ENCODE measurements around the gene DDB1.

The DDB1 gene

DNA sequence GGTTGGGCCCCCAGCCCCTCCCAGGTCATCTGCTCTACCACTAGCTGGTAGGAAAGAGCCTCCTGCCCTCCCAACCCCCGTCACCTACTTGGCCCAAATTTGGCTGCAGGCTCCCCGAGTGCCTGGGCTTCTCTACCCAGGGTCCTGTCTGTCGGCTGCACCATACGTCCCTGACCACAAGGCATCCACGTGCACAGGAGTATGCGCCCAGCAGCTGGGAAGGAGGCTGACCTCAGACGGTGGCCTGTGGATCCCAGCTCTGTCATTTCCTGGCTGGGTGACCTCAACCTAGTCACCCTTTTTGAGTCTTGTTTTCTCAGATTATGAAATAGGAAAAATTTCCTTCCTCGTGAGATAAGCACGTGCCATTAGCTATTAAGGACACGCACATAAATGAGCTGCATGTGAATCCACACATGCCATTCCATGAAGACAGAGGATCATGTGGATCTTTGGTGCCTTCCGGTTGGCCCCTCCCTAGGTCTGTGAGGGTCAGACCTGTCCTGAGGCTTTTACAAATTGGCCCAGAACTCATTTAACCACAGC lies 15.1 kb upstream of the DDB1 start:
- FAIRE-seq = no peak
- TF ChIP-seq, protein P1, sequence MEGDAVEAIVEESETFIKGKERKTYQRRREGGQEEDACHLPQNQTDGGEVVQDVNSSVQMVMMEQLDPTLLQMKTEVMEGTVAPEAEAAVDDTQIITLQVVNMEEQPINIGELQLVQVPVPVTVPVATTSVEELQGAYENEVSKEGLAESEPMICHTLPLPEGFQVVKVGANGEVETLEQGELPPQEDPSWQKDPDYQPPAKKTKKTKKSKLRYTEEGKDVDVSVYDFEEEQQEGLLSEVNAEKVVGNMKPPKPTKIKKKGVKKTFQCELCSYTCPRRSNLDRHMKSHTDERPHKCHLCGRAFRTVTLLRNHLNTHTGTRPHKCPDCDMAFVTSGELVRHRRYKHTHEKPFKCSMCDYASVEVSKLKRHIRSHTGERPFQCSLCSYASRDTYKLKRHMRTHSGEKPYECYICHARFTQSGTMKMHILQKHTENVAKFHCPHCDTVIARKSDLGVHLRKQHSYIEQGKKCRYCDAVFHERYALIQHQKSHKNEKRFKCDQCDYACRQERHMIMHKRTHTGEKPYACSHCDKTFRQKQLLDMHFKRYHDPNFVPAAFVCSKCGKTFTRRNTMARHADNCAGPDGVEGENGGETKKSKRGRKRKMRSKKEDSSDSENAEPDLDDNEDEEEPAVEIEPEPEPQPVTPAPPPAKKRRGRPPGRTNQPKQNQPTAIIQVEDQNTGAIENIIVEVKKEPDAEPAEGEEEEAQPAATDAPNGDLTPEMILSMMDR (IDR thresholded peaks at IDR 0.05; ENCODE audit: insufficient read depth, missing control alignments) = no peak
- DNase-seq (ENCODE audit: insufficient read length, low spot score) = no peak

DNA sequence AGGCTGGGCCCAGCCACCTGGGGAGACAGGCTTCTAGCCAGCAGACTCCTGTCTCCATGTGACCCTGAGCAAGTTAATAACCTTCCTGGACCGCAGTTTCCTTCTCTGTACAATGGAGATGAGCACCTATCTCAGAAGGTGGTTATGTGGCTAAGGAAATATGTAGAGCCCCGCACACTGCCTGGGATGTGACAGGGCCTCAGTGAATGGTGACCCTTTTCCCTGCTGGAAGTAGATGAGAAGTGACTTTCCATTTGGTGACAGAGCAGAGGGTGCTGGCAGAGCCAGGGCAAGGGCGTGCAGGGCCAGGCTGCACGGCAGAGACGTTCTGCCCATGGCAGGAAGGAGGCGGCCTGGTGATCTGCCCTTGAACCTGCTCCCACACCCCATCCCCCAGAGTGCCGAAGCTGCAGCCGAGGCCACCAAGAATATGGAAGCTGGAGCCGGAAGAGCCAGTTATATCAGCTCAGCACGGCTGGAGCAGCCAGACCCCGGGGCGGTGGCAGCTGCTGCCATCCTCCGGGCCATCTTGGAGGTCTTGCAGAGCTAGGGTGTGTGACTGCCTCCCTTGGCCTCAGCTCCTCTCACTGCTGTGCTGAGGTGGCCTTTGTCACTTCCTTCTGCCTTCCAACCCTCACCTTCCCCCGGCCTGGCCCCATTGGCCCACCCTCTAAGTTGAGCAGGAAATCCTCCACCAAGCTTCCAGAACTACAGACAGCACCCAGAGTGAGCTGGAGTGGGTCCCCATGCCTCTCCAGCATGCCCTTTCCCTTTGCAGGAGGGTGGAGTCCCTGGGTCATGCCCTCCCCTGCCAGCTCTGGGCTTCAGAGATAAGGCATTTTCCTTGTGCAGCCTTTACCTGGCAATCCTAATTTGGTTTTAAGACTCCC lies 13.3 kb upstream of the DDB1 start:
- FAIRE-seq (no peak), DNase-seq (ENCODE audit: insufficient read length, low spot score) (no peak)
- TF ChIP-seq, protein P1 (IDR thresholded peaks at IDR 0.05; ENCODE audit: insufficient read depth, missing control alignments) = no peak

DNA sequence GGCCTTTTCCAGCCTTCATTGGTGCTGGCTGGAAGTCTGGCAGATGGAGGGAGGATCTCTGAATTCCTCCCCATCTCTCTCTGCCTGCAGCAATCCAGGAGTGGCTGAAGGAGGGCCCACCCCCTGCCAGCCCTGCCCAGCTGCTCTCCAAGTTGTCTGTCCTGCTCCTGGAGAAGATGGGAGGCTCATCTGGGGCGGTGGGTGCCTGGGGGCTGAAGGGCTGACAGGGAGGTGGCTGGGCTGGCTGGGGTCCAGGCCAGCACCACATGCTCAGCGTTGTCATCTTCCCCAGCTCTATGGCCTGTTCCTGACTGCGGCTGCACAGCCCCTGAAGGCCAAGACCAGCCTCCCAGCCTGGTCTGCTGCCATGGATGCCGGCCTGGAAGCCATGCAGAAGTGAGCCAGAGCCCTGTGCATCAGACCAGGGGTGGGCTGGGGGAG lies 12.3 kb upstream of the DDB1 start:
- no peak for DNase-seq (ENCODE audit: insufficient read length, low spot score)
- FAIRE-seq = no peak
- TF ChIP-seq, protein P1 (IDR thresholded peaks at IDR 0.05; ENCODE audit: insufficient read depth, missing control alignments) = no peak

DNA sequence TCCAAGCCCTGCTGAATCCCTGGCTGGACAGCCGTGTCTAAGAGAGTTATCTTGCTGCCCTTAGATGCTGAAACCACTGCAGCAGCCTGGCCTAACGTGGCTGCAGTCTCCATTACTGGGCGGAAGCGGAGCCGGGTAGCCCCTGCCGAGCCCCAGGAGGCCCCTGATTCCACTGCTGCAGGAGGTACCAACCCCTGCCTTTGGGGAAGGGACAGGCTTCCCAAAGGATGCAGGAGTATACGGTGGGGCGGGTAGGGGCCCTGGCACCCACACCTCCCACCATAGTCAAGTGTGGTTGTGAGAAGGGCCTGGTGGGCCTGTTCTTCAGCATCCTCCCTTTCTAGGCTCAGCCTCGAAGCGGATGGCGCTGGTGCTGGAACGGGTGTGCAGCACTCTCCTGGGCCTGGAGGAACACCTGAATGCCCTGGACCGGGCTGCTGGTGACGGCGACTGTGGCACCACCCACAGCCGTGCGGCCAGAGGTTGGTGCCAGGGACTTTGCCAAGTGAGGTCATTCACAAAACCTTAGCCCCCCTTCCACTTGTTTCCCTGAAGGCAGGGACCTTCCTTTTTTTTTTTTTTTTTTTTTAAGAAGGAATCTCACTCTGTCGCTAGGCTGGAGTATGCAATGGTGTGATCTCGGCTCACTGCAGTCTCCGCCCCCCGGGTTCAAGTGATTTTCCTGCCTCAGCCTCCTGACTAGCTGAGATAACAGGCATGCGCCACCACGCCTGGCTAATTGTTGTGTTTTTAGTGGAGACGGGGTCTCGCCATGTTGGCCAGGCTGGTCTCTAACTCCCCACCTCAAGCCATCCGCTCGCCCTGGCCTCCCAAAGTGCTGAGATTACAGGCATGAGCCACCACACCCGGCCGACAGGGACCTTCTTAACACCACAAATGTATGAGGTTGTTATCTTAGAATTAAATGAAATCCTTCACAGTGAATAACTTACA lies 11.2 kb upstream of the DDB1 start:
- FAIRE-seq (no peak), DNase-seq (ENCODE audit: insufficient read length, low spot score) (no peak)
- TF ChIP-seq, protein P1 (IDR thresholded peaks at IDR 0.05; ENCODE audit: insufficient read depth, missing control alignments) = no peak

DNA sequence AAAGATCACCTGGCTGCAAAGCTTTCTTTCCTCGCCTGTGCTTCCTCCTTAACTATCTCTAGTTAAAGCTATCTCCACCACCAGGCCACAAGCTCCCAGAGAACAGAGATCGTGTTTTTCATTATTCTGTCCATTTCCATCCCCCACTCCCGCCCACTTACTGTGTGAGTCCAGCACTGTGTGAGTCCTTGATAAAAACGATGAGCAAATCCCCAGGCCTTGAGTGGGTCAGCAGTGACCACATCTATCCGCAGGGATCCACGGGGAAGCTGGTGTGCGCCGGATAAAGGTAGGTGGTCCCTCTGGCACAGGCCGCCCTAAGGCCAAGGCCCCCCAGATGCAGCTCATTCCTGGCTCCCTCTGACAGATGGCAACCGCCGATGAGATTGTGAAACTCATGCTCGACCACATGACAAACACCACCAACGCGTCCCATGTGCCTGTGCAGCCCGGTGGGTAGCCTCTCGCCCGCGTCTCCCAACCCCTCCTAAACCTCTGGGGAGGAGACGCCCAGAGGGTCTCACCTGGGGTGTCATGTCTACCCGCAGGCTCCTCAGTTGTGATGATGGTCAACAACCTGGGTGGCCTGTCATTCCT lies 9.4 kb upstream of the DDB1 start:
- FAIRE-seq (no peak), DNase-seq (ENCODE audit: insufficient read length, low spot score) (no peak)

DNA sequence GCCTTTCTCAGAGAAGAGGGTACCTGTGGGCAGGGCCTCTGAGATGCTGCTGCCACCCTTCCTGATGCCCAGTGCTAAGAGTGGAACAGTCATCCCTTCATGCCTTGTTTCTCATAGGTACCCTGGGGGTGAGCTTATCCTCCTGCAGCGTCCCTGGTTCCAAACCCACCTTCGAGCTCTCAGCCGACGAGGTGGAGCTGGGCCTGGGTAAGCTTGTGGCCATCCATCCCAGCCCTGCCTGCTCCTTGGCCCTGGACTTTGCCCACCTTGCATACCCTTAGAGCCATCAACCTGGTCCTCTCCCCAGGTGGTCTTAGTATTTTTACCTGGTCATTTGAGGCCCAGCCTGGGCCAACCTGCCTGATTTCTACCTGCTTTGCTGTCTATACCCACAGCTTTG lies 8.8 kb upstream of the DDB1 start:
- FAIRE-seq (no peak), DNase-seq (ENCODE audit: insufficient read length, low spot score) (no peak)
- TF ChIP-seq, protein P1 (IDR thresholded peaks at IDR 0.05; ENCODE audit: insufficient read depth, missing control alignments) = no peak

More for the DNA sequence above, 9.4 kb upstream of the DDB1 start:
- TF ChIP-seq, protein P1 (IDR thresholded peaks at IDR 0.05; ENCODE audit: insufficient read depth, missing control alignments) = no peak

Measured in D721Med (cell line).